Uterus (tissue), 4 donors: ENCODE results near the gene RNF121. TPM values are rescaled to one million over a fixed set of nuclear protein-coding genes. Genes with fewer than 3 reads are reported as not detected.

Experiments used
- DNase-seq, 2 donors: peaks; one replicate each; pipeline ENCODE4 v3.0.0-alpha.2; 2019 to 2020
- H3K27ac ChIP-seq, 2 donors: fragments of 200-600 bp; sonication (generic); 1 replicate in 1 of 2; 2 replicates in 1 of 2; pipeline ENCODE4 v1.5.1; 2016 to 2018
- H3K27me3 ChIP-seq, 2 donors: fragments of 200-600 bp; sonication (generic); one replicate each; pipeline ENCODE4 v1.5.1; 2018 to 2019; ENCODE audit warnings: control low read depth in 1 of 2
- H3K36me3 ChIP-seq, 2 donors: fragments of 200-600 bp; sonication (generic); one replicate each; pipeline ENCODE4 v1.5.1; 2019; ENCODE audit warnings: control low read depth in 1 of 2
- H3K4me1 ChIP-seq, 2 donors: fragments of 200-600 bp; sonication (generic); one replicate each; pipeline ENCODE4 v1.5.1; 2018 to 2019; ENCODE audit warnings: control low read depth in 1 of 2
- H3K4me3 ChIP-seq, 2 donors: fragments of 200-600 bp; sonication (generic); 1 replicate in 1 of 2; 2 replicates in 1 of 2; pipeline ENCODE4 v1.5.1; 2018 to 2019; ENCODE audit warnings: mild to moderate bottlenecking in 1 of 2
- H3K9me3 ChIP-seq, 2 donors: fragments of 200-600 bp; sonication (generic); one replicate each; pipeline ENCODE4 v1.5.1; 2019; ENCODE audit warnings: control low read depth in 1 of 2
- POLR2A ChIP-seq, 2 donors: fragments of 450-650 bp; IDR thresholded peaks; one replicate each; pipeline ENCODE4 v1.6.1; 2016; ENCODE audit warnings: antibody characterized with exemption in 2 of 2, mild to moderate bottlenecking in 1 of 2, moderate library complexity in 1 of 2
- intact Hi-C: fragments of 100-400 bp; cut with DNase I; formaldehyde crosslinking; loops from one replicate; pipeline ENCODE4 v1.15.1; 2023; ENCODE audit warnings: low total_unique reads
- total RNA-seq, 4 donors: library from RNA; depleted of rRNA in 3 of 4; stranded (reverse); fragments of >200 nt in 3 of 4; gene quantifications; one replicate each; pipeline versions ENCODE4 v1.1.0 to v1.2.4, GENCODE V29; 2014 to 2023
- TF ChIP-seq, protein P1 (sequence below), 4 experiments: fragments of 200-600 bp in 2 of 4; fragments of 450-650 bp in 2 of 4; sonication (generic) in 2 of 4; IDR thresholded peaks; one replicate each; pipeline ENCODE4 v1.5.1; 2016 to 2019; ENCODE audit warnings: antibody characterized with exemption in 4 of 4, mild to moderate bottlenecking in 2 of 4, moderate library complexity in 1 of 4
- donor health status: DM: yes; HTN: yes; CAD: no.

Gene RNF121
- total RNA-seq, 4 donors from 2014 or later: 3.8 to 56.2 (median 47.0) TPM

- intact Hi-C loops: no loop called here
- peaks cover 3 to 8% of the 10 kb centered on the region in 2 donors for H3K4me1 ChIP-seq
- peak overlapping the region; percentile 88 to 91 for H3K27ac ChIP-seq
- DNase-seq: no peak
- H3K36me3 ChIP-seq: no peaks in the 10 kb centered on the region
- H3K9me3 ChIP-seq: no peaks in the 10 kb centered on the region
- H3K27me3 ChIP-seq: no peaks in the 10 kb centered on the region
- TF ChIP-seq, protein P1, sequence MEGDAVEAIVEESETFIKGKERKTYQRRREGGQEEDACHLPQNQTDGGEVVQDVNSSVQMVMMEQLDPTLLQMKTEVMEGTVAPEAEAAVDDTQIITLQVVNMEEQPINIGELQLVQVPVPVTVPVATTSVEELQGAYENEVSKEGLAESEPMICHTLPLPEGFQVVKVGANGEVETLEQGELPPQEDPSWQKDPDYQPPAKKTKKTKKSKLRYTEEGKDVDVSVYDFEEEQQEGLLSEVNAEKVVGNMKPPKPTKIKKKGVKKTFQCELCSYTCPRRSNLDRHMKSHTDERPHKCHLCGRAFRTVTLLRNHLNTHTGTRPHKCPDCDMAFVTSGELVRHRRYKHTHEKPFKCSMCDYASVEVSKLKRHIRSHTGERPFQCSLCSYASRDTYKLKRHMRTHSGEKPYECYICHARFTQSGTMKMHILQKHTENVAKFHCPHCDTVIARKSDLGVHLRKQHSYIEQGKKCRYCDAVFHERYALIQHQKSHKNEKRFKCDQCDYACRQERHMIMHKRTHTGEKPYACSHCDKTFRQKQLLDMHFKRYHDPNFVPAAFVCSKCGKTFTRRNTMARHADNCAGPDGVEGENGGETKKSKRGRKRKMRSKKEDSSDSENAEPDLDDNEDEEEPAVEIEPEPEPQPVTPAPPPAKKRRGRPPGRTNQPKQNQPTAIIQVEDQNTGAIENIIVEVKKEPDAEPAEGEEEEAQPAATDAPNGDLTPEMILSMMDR (IDR thresholded peaks at IDR 0.05): no peak
- TF ChIP-seq POLR2A (IDR thresholded peaks at IDR 0.05): no peak
- H3K4me3 ChIP-seq: peak overlapping the region; percentile 73 to 94
Observed at GRCh38 chr11:71929491-71929890, 645 bp downstream of the RNF121 start.

DNA sequence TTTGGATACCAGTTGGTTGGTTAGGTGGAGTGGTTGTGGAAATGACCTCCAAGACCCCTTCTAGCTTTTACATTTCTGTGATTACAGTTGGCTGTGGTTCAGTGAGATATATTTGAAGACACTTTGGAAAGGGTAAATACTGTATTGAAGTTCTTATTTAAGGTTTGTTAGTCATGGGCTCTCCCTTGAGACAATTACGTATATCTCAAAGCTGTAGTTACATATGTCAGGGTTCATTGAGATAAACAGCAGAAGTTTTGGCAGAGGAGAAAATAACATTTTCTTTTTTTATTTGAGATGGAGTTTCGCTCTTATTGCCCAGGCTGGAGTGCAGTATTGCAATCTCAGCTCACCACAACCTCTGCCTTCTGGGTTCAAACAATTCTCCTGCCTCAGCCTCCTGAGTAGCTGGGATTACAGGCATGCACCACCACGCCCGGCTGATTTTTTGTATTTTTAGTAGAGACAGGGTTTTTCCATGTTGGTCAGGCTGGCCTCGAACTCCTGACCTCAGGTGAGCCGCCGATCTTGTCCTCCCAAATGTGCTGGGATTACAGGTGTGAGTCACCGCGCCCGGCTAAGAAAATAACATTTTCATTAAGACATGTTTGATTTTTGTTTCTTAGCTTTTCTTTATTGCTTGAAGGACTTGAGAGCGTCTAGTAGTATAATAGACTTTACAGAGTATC is 1.9 kb downstream of the RNF121 start:
- no peak for TF ChIP-seq POLR2A (IDR thresholded peaks at IDR 0.05)
- TF ChIP-seq, protein P1 (IDR thresholded peaks at IDR 0.05): no peak
- Histone ChIP-seq H3K4me3 (no peak overlapping the region), H3K4me1 (peaks cover 3 to 8% of the 10 kb centered on the region in 2 donors), H3K27ac (no peak overlapping the region), H3K27me3 (no peaks in the 10 kb centered on the region), H3K36me3 (no peaks in the 10 kb centered on the region), H3K9me3 (no peaks in the 10 kb centered on the region)
- intact Hi-C loops: no loop called here
- no peak for DNase-seq

- no peak for DNase-seq
- Histone ChIP-seq H3K27me3 (no peaks in the 10 kb centered on the region), H3K36me3 (no peaks in the 10 kb centered on the region), H3K9me3 (no peaks in the 10 kb centered on the region), H3K27ac (no peak overlapping the region), H3K4me1 (peaks cover 3 to 8% of the 10 kb centered on the region in 2 donors), H3K4me3 (no peak overlapping the region)
- intact Hi-C loops: no loop called here
- TF ChIP-seq, protein P1 (IDR thresholded peaks at IDR 0.05): no peak
- no peak for TF ChIP-seq POLR2A (IDR thresholded peaks at IDR 0.05)
Observed at GRCh38 chr11:71931245-71931602, 2.4 kb downstream of the RNF121 start.

- TF ChIP-seq, protein P1 (IDR thresholded peaks at IDR 0.05): no peak
- TF ChIP-seq POLR2A (IDR thresholded peaks at IDR 0.05): no peak
- H3K4me1 ChIP-seq: peaks cover 3 to 8% of the 10 kb centered on the region in 2 donors
- intact Hi-C loops: no loop called here
Observed at GRCh38 chr11:71933141-71933933, 4.5 kb downstream of the RNF121 start.

GRCh38 chr11:71934213-71934612 is 5.4 kb downstream of the RNF121 start:
- peaks cover 3 to 8% of the 10 kb centered on the region in 2 donors for H3K4me1 ChIP-seq
- no peak overlapping the region for H3K4me3 ChIP-seq
- no peak for DNase-seq
- H3K36me3 ChIP-seq: no peaks in the 10 kb centered on the region
- no peaks in the 10 kb centered on the region for H3K9me3 ChIP-seq
- TF ChIP-seq, protein P1 (IDR thresholded peaks at IDR 0.05): no peak
- TF ChIP-seq POLR2A (IDR thresholded peaks at IDR 0.05): no peak
- intact Hi-C loops: no loop called here
- H3K27ac ChIP-seq: no peak overlapping the region
- no peaks in the 10 kb centered on the region for H3K27me3 ChIP-seq

More at GRCh38 chr11:71933141-71933933, 4.5 kb downstream of the RNF121 start:
- no peak overlapping the region for H3K4me3 ChIP-seq
- H3K27ac ChIP-seq: no peak overlapping the region
- no peaks in the 10 kb centered on the region for H3K27me3 ChIP-seq
- no peak for DNase-seq
- no peaks in the 10 kb centered on the region for H3K36me3 ChIP-seq
- no peaks in the 10 kb centered on the region for H3K9me3 ChIP-seq
